Measurements from ENCODE around the gene MAPKAP1. TPM values are rescaled to one million over a fixed set of nuclear protein-coding genes. Genes with fewer than 3 reads are reported as not detected.
A peak's percentile ranks its signal among the peaks of the same experiment; 100 is the strongest.

MAPKAP1 gene
- total RNA-seq, 1 donor from 2014 or later, result 76.9 TPM

DNA sequence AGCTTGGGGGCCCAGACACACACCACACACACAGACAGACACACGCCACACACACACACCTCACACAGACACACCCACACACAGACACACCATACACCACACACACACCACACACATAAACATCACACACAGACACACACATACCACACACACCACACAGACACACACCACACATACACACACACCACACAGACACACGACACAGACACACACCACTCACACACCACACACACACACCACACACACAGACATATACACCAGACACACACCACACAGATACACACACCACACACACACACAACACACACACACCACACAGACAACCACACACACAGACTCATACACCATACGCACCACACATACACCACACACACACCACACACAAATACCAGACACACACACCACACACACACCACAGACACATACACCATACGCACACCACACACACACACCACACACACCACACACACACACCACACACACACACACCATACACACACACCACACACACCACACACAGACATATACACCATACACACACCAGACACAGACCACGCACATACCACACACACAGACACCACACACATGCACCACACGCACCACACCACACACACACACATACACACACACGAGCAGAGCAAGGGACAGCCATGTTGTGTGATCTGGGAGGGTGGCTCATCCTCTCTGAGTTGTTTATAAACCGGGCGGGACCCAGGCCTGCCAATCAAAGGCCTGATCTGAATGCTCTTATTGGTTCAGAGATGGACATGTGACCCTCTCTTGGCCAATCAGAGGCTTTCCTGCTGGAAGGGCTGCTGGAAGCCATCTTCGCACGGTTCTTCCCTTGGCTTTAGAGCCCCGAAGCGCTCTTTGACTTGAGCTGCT, 297.1 kb downstream of the MAPKAP1 start:
- H3K27ac Mint-ChIP-seq (ENCODE audit: unreplicated experiment), result no peak overlapping the region
- TF ChIP-seq, protein P1, sequence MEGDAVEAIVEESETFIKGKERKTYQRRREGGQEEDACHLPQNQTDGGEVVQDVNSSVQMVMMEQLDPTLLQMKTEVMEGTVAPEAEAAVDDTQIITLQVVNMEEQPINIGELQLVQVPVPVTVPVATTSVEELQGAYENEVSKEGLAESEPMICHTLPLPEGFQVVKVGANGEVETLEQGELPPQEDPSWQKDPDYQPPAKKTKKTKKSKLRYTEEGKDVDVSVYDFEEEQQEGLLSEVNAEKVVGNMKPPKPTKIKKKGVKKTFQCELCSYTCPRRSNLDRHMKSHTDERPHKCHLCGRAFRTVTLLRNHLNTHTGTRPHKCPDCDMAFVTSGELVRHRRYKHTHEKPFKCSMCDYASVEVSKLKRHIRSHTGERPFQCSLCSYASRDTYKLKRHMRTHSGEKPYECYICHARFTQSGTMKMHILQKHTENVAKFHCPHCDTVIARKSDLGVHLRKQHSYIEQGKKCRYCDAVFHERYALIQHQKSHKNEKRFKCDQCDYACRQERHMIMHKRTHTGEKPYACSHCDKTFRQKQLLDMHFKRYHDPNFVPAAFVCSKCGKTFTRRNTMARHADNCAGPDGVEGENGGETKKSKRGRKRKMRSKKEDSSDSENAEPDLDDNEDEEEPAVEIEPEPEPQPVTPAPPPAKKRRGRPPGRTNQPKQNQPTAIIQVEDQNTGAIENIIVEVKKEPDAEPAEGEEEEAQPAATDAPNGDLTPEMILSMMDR (IDR thresholded peaks at IDR 0.05), result no peak
- H3K4me3 Mint-ChIP-seq (ENCODE audit: unreplicated experiment), result peak overlapping the region; percentile 55
- no peak for DNase-seq (ENCODE audit: extremely low spot score, unreplicated experiment)
- peaks cover 2% of the 10 kb centered on the region for H3K36me3 Mint-ChIP-seq (ENCODE audit: unreplicated experiment)
- no peaks in the 10 kb centered on the region for H3K27me3 Mint-ChIP-seq (ENCODE audit: unreplicated experiment)
- H3K4me1 Mint-ChIP-seq (ENCODE audit: unreplicated experiment), result peaks cover 6% of the 10 kb centered on the region
- no peaks in the 10 kb centered on the region for H3K9me3 Mint-ChIP-seq (ENCODE audit: unreplicated experiment)

DNA sequence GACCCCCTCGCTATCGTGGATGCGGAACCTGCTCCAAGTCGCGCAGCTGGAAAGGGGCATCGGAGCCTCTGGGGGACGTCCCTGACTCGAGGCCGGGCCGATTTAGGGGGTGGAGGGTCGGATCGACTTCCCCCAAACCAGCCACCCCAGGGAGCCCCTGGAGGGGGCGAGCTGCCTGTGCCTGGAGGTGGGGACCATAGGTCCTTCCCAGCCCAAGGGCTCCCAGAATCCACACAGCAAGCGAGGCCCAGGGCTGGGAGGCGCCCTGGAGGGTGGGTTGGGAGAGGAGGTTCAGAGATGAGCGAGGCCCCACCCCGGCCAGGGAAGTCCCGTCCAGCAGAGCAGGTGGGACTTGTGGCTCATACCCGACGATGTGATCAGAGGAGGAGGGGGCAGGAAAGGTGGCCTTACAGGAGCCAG, 297.8 kb downstream of the MAPKAP1 start:
- Mint-ChIP-seq H3K4me1 (ENCODE audit: unreplicated experiment) (peaks cover 6% of the 10 kb centered on the region), H3K9me3 (ENCODE audit: unreplicated experiment) (no peaks in the 10 kb centered on the region), H3K36me3 (ENCODE audit: unreplicated experiment) (peaks cover 2% of the 10 kb centered on the region), H3K27me3 (ENCODE audit: unreplicated experiment) (no peaks in the 10 kb centered on the region), H3K4me3 (ENCODE audit: unreplicated experiment) (peak overlapping the region; percentile 71), H3K27ac (ENCODE audit: unreplicated experiment) (peak overlapping the region; percentile 34)
- no peak for DNase-seq (ENCODE audit: extremely low spot score, unreplicated experiment)
- TF ChIP-seq, protein P1 (IDR thresholded peaks at IDR 0.05), result no peak

DNA sequence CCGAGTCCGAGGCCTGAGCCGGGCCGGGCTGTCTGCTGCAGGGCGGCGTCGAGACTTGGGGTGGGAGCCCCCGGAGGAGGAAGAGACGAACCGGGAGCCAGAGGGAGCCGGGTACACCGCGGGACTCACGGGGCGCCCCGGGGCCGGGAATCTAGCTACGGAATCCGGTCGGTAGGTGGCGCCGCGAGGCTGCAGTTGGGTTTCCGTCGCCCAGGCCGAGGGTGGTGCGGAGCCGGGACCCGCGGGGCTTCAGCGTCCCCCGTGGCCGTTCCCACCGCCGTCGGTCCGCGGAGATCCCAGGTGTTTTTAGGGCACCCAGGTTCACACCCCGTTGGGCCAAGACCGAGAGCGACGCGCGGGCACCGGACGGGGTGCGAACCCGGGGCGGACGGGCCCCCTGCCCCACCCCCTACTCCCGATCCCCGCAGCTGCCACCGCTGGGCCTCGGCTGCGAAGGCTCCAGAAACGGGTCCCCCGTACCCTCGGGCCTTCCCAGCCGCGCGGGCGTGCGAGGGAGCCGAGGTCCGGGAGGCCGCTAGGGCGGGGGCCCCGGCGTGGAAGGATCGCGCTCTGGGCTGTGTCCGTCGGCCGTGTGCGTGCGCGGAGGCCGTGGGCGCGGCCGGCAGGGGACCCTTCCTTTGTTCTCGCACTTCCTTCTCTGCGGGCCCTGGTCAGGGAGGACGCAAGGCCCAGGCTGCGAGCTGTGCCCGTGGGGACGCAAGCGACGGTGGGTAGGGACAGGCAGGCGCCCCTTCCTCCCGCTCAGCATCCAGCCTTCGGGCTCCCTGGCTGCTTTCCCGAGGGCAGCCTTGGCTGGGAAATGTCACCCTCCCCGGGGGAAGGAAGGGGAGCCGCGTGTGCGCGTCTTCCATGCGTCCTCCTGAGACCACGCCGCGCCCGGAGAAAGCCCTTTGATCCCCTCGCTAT, 298.8 kb downstream of the MAPKAP1 start:
- TF ChIP-seq, protein P1 (IDR thresholded peaks at IDR 0.05), result peak; percentile 99
- peak overlapping the region; percentile 34 for H3K27ac Mint-ChIP-seq (ENCODE audit: unreplicated experiment)
- DNase-seq (ENCODE audit: extremely low spot score, unreplicated experiment), result peak; percentile 94
- H3K27me3 Mint-ChIP-seq (ENCODE audit: unreplicated experiment), result no peaks in the 10 kb centered on the region
- H3K4me1 Mint-ChIP-seq (ENCODE audit: unreplicated experiment), result peaks cover 6% of the 10 kb centered on the region
- H3K36me3 Mint-ChIP-seq (ENCODE audit: unreplicated experiment), result peaks cover 2% of the 10 kb centered on the region
- H3K4me3 Mint-ChIP-seq (ENCODE audit: unreplicated experiment), result peak overlapping the region; percentile 71
- no peaks in the 10 kb centered on the region for H3K9me3 Mint-ChIP-seq (ENCODE audit: unreplicated experiment)

DNA sequence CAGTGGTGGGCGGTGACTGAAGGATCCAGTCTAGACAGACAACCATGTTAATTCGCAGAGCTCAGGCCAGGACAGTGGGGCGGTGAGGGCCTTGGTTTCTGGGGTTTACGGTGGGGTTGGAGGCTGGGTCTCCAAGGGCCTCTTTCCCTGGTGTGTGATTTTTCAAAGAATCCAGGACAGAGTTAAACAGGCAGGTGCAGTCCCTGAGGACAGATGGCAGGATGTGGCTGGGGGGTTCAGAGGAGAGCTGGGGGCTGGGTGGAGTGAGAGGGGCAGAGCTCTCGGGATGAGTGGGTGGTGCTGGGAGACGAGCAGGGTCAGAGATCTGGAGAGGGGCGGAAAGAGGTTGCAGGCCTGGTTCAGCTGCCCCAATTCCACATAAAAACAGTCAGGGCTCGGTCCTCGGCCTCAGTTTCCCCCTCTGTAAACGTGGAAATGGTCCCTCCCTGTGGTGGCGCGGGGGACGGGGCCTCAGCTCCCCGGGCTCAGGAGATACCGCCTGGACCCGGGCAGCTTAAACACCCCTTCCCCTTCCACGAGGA, 299.5 kb downstream of the MAPKAP1 start:
- Mint-ChIP-seq H3K27ac (ENCODE audit: unreplicated experiment) (no peak overlapping the region), H3K9me3 (ENCODE audit: unreplicated experiment) (no peaks in the 10 kb centered on the region), H3K27me3 (ENCODE audit: unreplicated experiment) (no peaks in the 10 kb centered on the region), H3K4me3 (ENCODE audit: unreplicated experiment) (peak overlapping the region; percentile 67), H3K4me1 (ENCODE audit: unreplicated experiment) (peaks cover 6% of the 10 kb centered on the region), H3K36me3 (ENCODE audit: unreplicated experiment) (peaks cover 2% of the 10 kb centered on the region)
- no peak for DNase-seq (ENCODE audit: extremely low spot score, unreplicated experiment)
- TF ChIP-seq, protein P1 (IDR thresholded peaks at IDR 0.05), result no peak
